Tibial nerve (tissue), 4 donors: Measurements from ENCODE around the gene LRRC4C. TPM values are rescaled to one million over a fixed set of nuclear protein-coding genes. Genes with fewer than 3 reads are reported as not detected.
"Not testable (repeated sequence)": the region's sequence is repeated elsewhere in the genome, so short reads cannot be mapped to it uniquely, and the experiment has no call there.

Experiments used
- DNase-seq, 2 donors: peaks; one replicate each; pipeline ENCODE4 v3.0.0-alpha.2; 2019; ENCODE audit warnings: low spot score in 2 of 2
- H3K27ac ChIP-seq, 4 donors: fragments of 200-600 bp; sonication (generic) in 3 of 4; one replicate each; pipeline ENCODE4 v1.5.1; 2017 to 2019; ENCODE audit warnings: mild to moderate bottlenecking in 1 of 4
- H3K27me3 ChIP-seq, 2 donors: fragments of 200-600 bp; sonication (generic) in 1 of 2; one replicate each; pipeline versions ENCODE4 v1.5.1 to v1.6.0; 2017 to 2019
- H3K36me3 ChIP-seq, 3 donors: fragments of 200-600 bp; sonication (generic); one replicate each; pipeline ENCODE4 v1.5.1; 2018 to 2019
- H3K4me1 ChIP-seq, 4 donors: fragments of 200-600 bp; sonication (generic) in 3 of 4; one replicate each; pipeline ENCODE4 v1.5.1; 2017 to 2019
- H3K4me3 ChIP-seq, 4 donors: fragments of 200-600 bp; sonication (generic) in 3 of 4; one replicate each; pipeline ENCODE4 v1.5.1; 2017 to 2019; ENCODE audit warnings: mild to moderate bottlenecking in 1 of 4, moderate library complexity in 1 of 4
- H3K9me3 ChIP-seq, 4 donors: fragments of 200-600 bp; sonication (generic) in 3 of 4; one replicate each; pipeline ENCODE4 v1.5.1; 2017 to 2019
- CTCF ChIP-seq, 5 experiments: fragments of 200-600 bp in 3 of 5; fragments of 450-650 bp in 2 of 5; sonication (generic) in 3 of 5; IDR thresholded peaks; one replicate each; pipeline ENCODE4 v1.5.1; 2016 to 2019; ENCODE audit warnings: antibody characterized with exemption in 5 of 5, mild to moderate bottlenecking in 3 of 5, moderate library complexity in 2 of 5
- EP300 ChIP-seq, 2 donors: sonication (generic); formaldehyde crosslinking; IDR thresholded peaks; one replicate each; pipeline ENCODE4 v1.6.1; 2017; ENCODE audit warnings: antibody characterized with exemption in 2 of 2, mild to moderate bottlenecking in 1 of 2
- POLR2A ChIP-seq, 2 donors: fragments of 450-650 bp; IDR thresholded peaks; one replicate each; pipeline ENCODE4 v1.6.1; 2017; ENCODE audit warnings: antibody characterized with exemption in 2 of 2, mild to moderate bottlenecking in 2 of 2, moderate library complexity in 2 of 2
- WGBS, 2 donors: methylation state at CpG; one replicate each; pipeline ENCODE4 v1.1.5; 2018; 5-methylcytosine and 5-hydroxymethylcytosine counted together
- total RNA-seq, 4 donors: library from RNA; depleted of rRNA; stranded (reverse); fragments of >200 nt; gene quantifications; one replicate each; pipeline ENCODE4 v1.1.0, GENCODE V29; 2016

Gene LRRC4C
- total RNA-seq, 4 donors from 2014 or later: 7.1 to 15.7 (median 8.4) TPM

DNA sequence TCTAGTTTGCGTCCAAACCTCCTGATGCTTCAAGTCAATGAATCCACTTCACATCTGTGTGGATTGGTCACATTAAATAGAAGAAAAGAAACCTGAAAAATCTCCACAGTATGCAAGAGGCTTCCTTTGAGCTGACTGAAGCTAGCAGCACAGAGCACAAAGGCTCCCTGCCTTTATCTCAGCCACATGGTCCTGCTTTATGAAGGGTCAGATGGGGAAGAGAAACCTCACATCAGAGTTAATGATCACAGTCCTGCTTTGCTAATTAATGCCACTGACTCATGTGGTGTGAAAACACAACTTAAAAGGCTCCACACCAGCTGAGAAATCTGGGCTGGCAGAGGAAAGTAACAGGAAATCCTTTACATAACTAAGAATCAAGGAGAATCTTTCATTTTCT lies 1291.0 kb downstream of the LRRC4C start:
- H3K27me3 ChIP-seq: no peaks in the 10 kb centered on the region
- TF ChIP-seq CTCF (IDR thresholded peaks at IDR 0.05): no peak
- TF ChIP-seq EP300 (IDR thresholded peaks at IDR 0.05): no peak
- no peak for TF ChIP-seq POLR2A (IDR thresholded peaks at IDR 0.05)
- peaks cover 0 to 6% (median 0%) of the 10 kb centered on the region in 4 donors for H3K4me1 ChIP-seq
- H3K36me3 ChIP-seq: peaks cover 0 to 6% (median 0%) of the 10 kb centered on the region in 3 donors
- DNase-seq: no peak
- H3K9me3 ChIP-seq: peaks cover 0 to 18% (median 2%) of the 10 kb centered on the region in 4 donors
- 93 to 94% methylated on average over 1 of the region's 1 CpG for WGBS, 2 donors
- no peak overlapping the region for H3K27ac ChIP-seq
- H3K4me3 ChIP-seq: no peak overlapping the region

GRCh38 chr11:40167805-40168204 lies 1291.6 kb downstream of the LRRC4C start:
- DNase-seq, H3K36me3 ChIP-seq, H3K27me3 ChIP-seq, H3K4me3 ChIP-seq, H3K27ac ChIP-seq: not testable (repeated sequence)
- H3K4me1 ChIP-seq: peaks cover 0 to 11% (median 0%) of the 10 kb centered on the region in 4 donors
- H3K9me3 ChIP-seq: peaks cover 0 to 18% (median 2%) of the 10 kb centered on the region in 4 donors
- 93 to 94% methylated on average over 5 of the region's 5 CpGs for WGBS, 2 donors

- peaks cover 0 to 6% (median 0%) of the 10 kb centered on the region in 3 donors for H3K36me3 ChIP-seq
- DNase-seq: no peak
- no peak overlapping the region for H3K4me3 ChIP-seq
- no peak for TF ChIP-seq CTCF (IDR thresholded peaks at IDR 0.05)
- TF ChIP-seq EP300 (IDR thresholded peaks at IDR 0.05): no peak
- no peak for TF ChIP-seq POLR2A (IDR thresholded peaks at IDR 0.05)
- peaks cover 0 to 18% (median 2%) of the 10 kb centered on the region in 4 donors for H3K9me3 ChIP-seq
- 38 to 46% methylated on average over 4 of the region's 4 CpGs for WGBS, 2 donors
- H3K4me1 ChIP-seq: peaks cover 0 to 20% (median under 1%) of the 10 kb centered on the region in 4 donors
- H3K27ac ChIP-seq: no peak overlapping the region
- H3K27me3 ChIP-seq: no peaks in the 10 kb centered on the region
These were observed 1292.6 kb downstream of the LRRC4C start for GRCh38 chr11:40166892-40167291.

DNA sequence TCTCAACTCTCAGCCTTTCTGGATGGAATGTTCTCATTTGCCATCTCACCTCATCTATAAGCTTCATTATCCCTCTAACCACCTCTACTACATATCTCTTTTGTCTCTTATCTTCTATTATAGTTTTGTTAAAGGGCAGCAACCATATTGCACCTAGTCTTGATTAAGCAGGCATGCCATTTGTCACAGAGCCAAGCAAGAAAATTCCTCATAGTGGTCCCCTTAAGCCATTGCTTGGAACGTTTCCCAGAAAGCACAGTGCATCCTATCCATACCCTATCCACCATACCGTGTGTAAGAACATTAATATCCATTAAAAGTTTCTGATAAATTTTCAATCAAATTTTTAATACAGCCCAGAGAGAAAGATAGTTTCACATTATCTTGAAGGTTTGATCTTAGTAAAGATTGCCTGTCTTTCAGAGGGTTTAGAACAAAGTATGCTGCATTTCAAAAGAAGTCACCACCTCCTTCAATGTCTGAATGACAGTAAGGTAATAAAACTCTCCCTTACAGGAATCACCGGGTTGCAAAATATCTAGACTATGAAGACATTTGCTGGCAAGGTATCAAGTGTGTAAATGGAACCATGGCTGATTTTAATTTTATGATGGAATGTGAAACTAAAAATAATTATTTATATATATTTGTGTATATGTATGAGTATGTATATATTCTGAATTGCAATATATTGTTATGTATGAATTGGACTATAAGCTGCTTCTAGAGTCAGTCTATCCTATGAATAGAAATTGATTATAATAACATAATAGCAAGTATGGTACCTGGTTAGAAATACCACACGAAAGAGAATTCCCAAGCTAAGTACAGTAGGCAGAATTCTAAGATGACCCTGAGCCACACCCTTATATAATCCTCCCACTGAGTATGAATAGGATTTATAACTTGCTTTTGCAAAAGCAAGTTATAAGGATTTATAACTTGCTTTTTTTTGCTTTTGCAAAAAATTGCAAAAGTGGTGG lies 1296.3 kb downstream of the LRRC4C start:
- Histone ChIP-seq H3K9me3 (peaks cover 0 to 18% (median 2%) of the 10 kb centered on the region in 4 donors), H3K4me1 (peaks cover 0 to 25% (median 5%) of the 10 kb centered on the region in 4 donors), H3K36me3 (peaks cover 0 to 6% (median 0%) of the 10 kb centered on the region in 3 donors), H3K27ac (no peak overlapping the region), H3K4me3 (no peak overlapping the region), H3K27me3 (no peaks in the 10 kb centered on the region)
- no peak for TF ChIP-seq POLR2A (IDR thresholded peaks at IDR 0.05)
- no peak for TF ChIP-seq EP300 (IDR thresholded peaks at IDR 0.05)
- no peak for TF ChIP-seq CTCF (IDR thresholded peaks at IDR 0.05)
- 21 to 30% methylated on average over 4 of the region's 4 CpGs for whole genome bisulfite sequencing, 2 donors
- no peak for DNase-seq

GRCh38 chr11:40161854-40162410 lies 1297.5 kb downstream of the LRRC4C start:
- 23 to 26% methylated on average over 5 of the region's 5 CpGs for WGBS, 2 donors
- peaks cover 0 to 6% (median 0%) of the 10 kb centered on the region in 3 donors for H3K36me3 ChIP-seq
- no peak for DNase-seq
- H3K4me1 ChIP-seq: peaks cover 0 to 25% (median 5%) of the 10 kb centered on the region in 4 donors
- H3K9me3 ChIP-seq: peaks cover 0 to 18% (median 2%) of the 10 kb centered on the region in 4 donors
- peak overlapping the region in 1 of 4 donors; percentile 40 for H3K27ac ChIP-seq
- H3K27me3 ChIP-seq: no peaks in the 10 kb centered on the region
- no peak overlapping the region for H3K4me3 ChIP-seq
- TF ChIP-seq POLR2A (IDR thresholded peaks at IDR 0.05) (no peak), EP300 (IDR thresholded peaks at IDR 0.05) (no peak), CTCF (IDR thresholded peaks at IDR 0.05) (no peak)
